ENCODE measurements around the gene GALR1.

- TF ChIP-seq CTCF (IDR thresholded peaks at IDR 0.05) (no peak), ZNF263 (CRISPR knock-in tag; IDR thresholded peaks at IDR 0.05; ENCODE audit: low read depth) (no peak), RELA (CRISPR knock-in tag; IDR thresholded peaks at IDR 0.05; ENCODE audit: borderline replicate concordance) (no peak)
- TF ChIP-seq, protein P1, sequence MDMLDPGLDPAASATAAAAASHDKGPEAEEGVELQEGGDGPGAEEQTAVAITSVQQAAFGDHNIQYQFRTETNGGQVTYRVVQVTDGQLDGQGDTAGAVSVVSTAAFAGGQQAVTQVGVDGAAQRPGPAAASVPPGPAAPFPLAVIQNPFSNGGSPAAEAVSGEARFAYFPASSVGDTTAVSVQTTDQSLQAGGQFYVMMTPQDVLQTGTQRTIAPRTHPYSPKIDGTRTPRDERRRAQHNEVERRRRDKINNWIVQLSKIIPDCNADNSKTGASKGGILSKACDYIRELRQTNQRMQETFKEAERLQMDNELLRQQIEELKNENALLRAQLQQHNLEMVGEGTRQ (CRISPR knock-in tag; IDR thresholded peaks at IDR 0.05): no peak
Observed at GRCh38 chr18:77251730-77252050, 2.0 kb downstream of the GALR1 start.
